SHP77 (cell line): ENCODE data around the gene MYO7A.

ENCODE experiments used
- DNase-seq, 2 experiments: peaks; one replicate each; lab custom pipeline; 2025; lab: John Stamatoyannopoulos, UW

The MYO7A gene

GRCh38 chr11:77200351-77201268 lies 72.6 kb downstream of the MYO7A start:
- no peak for DNase-seq

- no peak for DNase-seq
Measured at GRCh38 chr11:77201370-77201769, 73.3 kb downstream of the MYO7A start.

- no peak for DNase-seq
Measured at GRCh38 chr11:77201991-77202841, 74.2 kb downstream of the MYO7A start.

DNA sequence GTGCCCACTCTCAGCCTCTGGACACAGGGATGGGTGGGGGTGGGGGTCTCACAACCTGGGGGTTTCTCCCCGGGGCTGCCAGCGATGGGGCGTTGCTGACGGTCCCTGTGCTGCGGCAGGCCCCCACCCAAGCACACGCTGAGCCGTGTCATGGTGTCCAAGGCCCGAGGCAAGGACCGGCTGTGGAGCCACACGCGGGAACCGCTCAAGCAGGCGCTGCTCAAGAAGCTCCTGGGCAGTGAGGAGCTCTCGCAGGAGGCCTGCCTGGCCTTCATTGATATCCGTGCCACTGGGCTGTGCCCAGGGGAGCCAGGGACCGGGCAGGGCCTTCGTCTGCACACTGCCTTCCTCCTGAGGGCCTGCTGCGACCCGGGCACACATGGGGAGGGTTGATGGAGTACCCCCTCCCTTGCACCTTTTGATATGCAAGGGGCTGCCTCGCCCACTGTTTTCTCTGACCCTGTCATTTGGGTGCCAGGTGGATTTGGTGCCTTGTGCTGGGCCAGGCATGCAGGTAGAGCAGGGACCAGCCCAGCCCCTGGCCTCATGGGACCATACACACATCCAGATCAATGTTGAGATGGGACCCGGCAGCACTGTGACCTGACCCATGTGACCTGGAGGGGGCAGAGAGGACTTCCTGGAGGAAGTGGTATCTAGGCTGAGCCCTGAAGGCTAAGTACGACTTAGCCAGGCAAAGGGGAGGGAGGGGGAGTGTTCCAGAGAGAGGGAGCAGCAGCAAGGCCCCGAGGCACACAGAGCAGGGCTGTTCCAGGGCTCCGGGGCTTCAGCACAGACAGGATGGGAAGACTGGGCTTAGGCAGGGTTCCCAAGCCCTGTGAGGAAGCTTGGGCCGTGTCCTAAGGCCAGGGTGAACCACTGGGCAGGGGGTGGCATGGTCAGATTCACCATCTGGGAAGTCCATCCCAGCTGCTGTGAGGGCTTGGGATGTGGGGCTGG lies 75.2 kb downstream of the MYO7A start:
- no peak for DNase-seq

- no peak for DNase-seq
Measured at GRCh38 chr11:77203901-77204753, 76.1 kb downstream of the MYO7A start.

- no peak for DNase-seq
Measured at GRCh38 chr11:77204754-77205466, 76.9 kb downstream of the MYO7A start.

GRCh38 chr11:77205467-77206263 lies 77.6 kb downstream of the MYO7A start:
- no peak for DNase-seq

- no peak for DNase-seq
Measured at GRCh38 chr11:77206264-77207018, 78.4 kb downstream of the MYO7A start.

- DNase-seq: no peak
Measured at GRCh38 chr11:77207019-77207485, 79.0 kb downstream of the MYO7A start.

- DNase-seq: no peak
Measured at GRCh38 chr11:77207618-77208313, 79.7 kb downstream of the MYO7A start.

GRCh38 chr11:77208535-77208934 lies 80.5 kb downstream of the MYO7A start:
- DNase-seq: no peak

GRCh38 chr11:77209663-77210062 lies 81.6 kb downstream of the MYO7A start:
- DNase-seq: no peak

DNA sequence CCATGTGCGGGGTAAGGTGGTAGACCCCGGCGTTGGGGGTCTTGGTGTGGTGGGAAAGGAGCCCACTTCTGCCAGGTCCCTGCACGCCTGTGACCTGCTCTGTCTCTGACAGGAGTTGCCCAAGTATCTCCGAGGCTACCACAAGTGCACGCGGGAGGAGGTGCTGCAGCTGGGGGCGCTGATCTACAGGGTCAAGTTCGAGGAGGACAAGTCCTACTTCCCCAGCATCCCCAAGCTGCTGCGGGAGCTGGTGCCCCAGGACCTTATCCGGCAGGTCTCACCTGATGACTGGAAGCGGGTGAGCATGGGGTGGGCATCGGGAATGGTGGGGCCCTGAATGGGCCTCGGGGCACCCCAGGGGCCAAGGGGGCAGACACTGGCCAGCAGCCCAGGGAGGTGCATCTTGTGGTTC lies 83.0 kb downstream of the MYO7A start:
- DNase-seq: no peak

DNA sequence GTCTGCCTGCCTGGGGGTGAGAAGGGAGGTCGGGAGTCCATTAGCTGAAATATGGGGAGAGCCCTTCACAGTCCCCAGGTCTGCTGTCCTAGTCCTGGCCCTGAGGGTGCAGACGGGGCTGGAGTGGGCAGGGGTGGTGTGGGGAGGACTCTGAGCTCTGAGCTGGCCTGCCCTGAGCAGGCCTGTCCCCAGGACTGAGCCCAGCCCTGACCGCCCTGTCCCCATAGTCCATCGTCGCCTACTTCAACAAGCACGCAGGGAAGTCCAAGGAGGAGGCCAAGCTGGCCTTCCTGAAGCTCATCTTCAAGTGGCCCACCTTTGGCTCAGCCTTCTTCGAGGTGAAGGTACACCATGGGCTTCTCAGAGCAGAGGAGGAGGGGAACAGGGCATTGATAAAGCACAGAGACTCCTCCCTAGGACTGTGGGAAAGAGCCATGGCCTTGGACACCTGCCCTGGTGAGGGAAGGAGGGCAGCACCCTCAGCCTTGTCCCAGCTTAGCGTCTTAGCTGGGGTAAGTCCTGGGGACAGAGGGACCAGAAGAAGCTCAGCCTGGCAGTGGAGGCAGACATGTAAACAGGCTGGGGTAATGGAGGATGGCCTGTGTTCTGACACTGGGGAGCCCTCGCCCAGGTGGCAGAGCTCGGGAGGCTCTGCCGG lies 83.7 kb downstream of the MYO7A start:
- no peak for DNase-seq

GRCh38 chr11:77212314-77213007 lies 84.4 kb downstream of the MYO7A start:
- no peak for DNase-seq

DNA sequence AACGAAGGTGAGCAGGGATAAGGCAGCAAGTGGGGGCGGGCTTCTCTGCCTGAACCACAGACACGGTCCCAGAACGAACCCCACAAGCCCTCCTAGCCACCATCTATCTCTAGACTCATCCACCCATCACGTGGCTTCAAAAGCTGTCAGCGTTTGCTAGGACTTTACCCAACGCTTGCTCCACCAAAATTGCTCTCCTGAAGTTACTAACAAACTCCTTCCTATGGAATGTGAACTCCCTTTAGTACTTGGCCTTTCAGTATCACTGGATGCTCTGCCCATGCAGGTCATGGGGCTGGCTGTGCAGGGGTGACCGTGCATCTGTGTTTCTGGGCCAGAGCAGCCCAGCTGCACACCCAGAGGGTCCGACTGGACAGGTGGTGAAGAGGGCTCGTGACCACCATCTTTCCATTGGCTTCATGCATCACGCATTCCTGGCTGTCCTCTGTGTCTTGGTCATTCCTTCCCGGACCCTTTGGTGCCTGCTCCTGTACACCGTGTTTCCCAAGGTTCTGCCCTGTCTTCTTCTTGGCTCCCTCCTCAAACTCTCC lies 85.1 kb downstream of the MYO7A start:
- no peak for DNase-seq
